HCT116 (cell line): Measurements from ENCODE around the gene PKHD1. TPM values are rescaled to one million over a fixed set of nuclear protein-coding genes. Genes with fewer than 3 reads are reported as not detected.

ENCODE experiments used
- ATAC-seq: fragments of 200-7000 bp; cut with Tn5 transposase; 2 replicates; pipeline ENCODE4 v1.9.1; 2020; ENCODE audit warnings: mild to moderate bottlenecking, moderate library complexity
- BruUV-seq: library from RNA; stranded (reverse); fragments of 400-500 nt; replicated peaks from 2 replicates; lab custom pipeline; 2021; lab: Mats Ljungman, UMichigan
- CTCF ChIA-PET: fragments of 300-600 bp; sonication (Branson Sonifier 250); formaldehyde crosslinking; loops from one replicate; lab custom pipeline; 2021; ENCODE audit warnings: antibody characterized with exemption; lab: Charles Lee
- POLR2A ChIA-PET: fragments of 300-600, 350-600 bp; sonication (Branson Sonifier 250); formaldehyde crosslinking; loops from one replicate; lab custom pipeline; 2021; ENCODE audit warnings: antibody characterized with exemption; lab: Charles Lee
- RAD21 ChIA-PET, 2 experiments: fragments of 300-600 bp; sonication (Branson Sonifier 250); formaldehyde crosslinking; loops; one replicate each; lab custom pipeline; 2023; ENCODE audit warnings: low total read pairs in 2 of 2; ENCODE audit not compliant: uncharacterized antibody in 2 of 2, unreplicated experiment in 2 of 2, low non-redundant PET in 1 of 2; lab: Charles Lee
- DNase-seq: peaks from one replicate; pipeline ENCODE4 v3.0.0-alpha.2; 2010; ENCODE audit warnings: low read depth, low spot score
- H2AFZ ChIP-seq: fragments of 200-600 bp; shearing (Covaris generic), sonication (generic); 2 replicates; pipeline ENCODE4 v1.6.1; 2017; ENCODE audit warnings: low read depth, mixed run types, mixed read lengths, antibody characterized with exemption, low read length; ENCODE audit not compliant: poor library complexity, severe bottlenecking
- H3K27ac ChIP-seq: 2 replicates; pipeline ENCODE4 v1.5.1; 2012; ENCODE audit warnings: low read depth, low read length
- H3K27me3 ChIP-seq: fragments of 200-600 bp; sonication (generic); 2 replicates; pipeline ENCODE4 v1.6.1; 2016; ENCODE audit warnings: mixed run types, low read length, mixed read lengths; ENCODE audit not compliant: insufficient read depth
- H3K36me3 ChIP-seq, 2 experiments: fragments of 200-500 bp in 1 of 2; fragments of 200-600 bp in 1 of 2; sonication (Bioruptor generic) in 1 of 2; sonication (generic) in 1 of 2; 2 replicates each; pipeline versions ENCODE4 v1.5.1 to v1.6.1; 2014 to 2016; ENCODE audit warnings: low read length in 2 of 2, inconsistent platforms in 1 of 2, mixed read lengths in 1 of 2, mixed run types in 1 of 2; ENCODE audit not compliant: insufficient read depth in 2 of 2, control insufficient read depth in 1 of 2
- H3K4me1 ChIP-seq, 2 experiments: fragments of 200-600 bp in 1 of 2; sonication (generic) in 1 of 2; 2 replicates each; pipeline versions ENCODE4 v1.5.1 to v1.6.1; 2012 to 2017; ENCODE audit warnings: low read length in 2 of 2, inconsistent platforms in 1 of 2, mild to moderate bottlenecking in 1 of 2, mixed read lengths in 1 of 2, mixed run types in 1 of 2, moderate library complexity in 1 of 2; ENCODE audit not compliant: insufficient read depth in 2 of 2, control insufficient read depth in 1 of 2
- H3K4me2 ChIP-seq: fragments of 200-600 bp; sonication (generic); 2 replicates; pipeline ENCODE4 v1.6.1; 2017; ENCODE audit warnings: mixed run types, low read length, mixed read lengths
- H3K4me3 ChIP-seq, 2 experiments: fragments of 200-600 bp in 1 of 2; sonication (generic) in 1 of 2; replicated peaks in 1 of 2; 2 replicates each; pipeline ENCODE4 v1.5.1; 2011 to 2016; ENCODE audit warnings: low read length in 2 of 2, control low read depth in 1 of 2, low read depth in 1 of 2, mild to moderate bottlenecking in 1 of 2, mixed read lengths in 1 of 2, mixed run types in 1 of 2
- H3K79me2 ChIP-seq: fragments of 200-600 bp; sonication (generic); 2 replicates; pipeline ENCODE4 v1.6.1; 2017; ENCODE audit warnings: mild to moderate bottlenecking, mixed run types, low read length, moderate library complexity, mixed read lengths; ENCODE audit not compliant: insufficient read depth
- H3K9ac ChIP-seq: fragments of 200-600 bp; sonication (generic); 2 replicates; pipeline ENCODE4 v1.6.1; 2016; ENCODE audit warnings: low read length, mixed read lengths
- H3K9me2 ChIP-seq: fragments of 200-600 bp; sonication (generic), shearing (Covaris generic); 2 replicates; pipeline ENCODE4 v1.6.1; 2017; ENCODE audit warnings: mixed run types, mild to moderate bottlenecking, moderate library complexity; ENCODE audit not compliant: insufficient read depth
- H3K9me3 ChIP-seq, 2 experiments: fragments of 200-500 bp in 1 of 2; fragments of 200-600 bp in 1 of 2; sonication (Bioruptor generic) in 1 of 2; sonication (generic) in 1 of 2; 2 replicates each; pipeline ENCODE4 v1.6.1; 2014 to 2017; ENCODE audit warnings: low read length in 2 of 2, mixed read lengths in 2 of 2, inconsistent platforms in 1 of 2, low read depth in 1 of 2, mild to moderate bottlenecking in 1 of 2, mixed run types in 1 of 2, moderate library complexity in 1 of 2; ENCODE audit not compliant: control insufficient read depth in 1 of 2, insufficient read depth in 1 of 2
- H4K20me1 ChIP-seq: fragments of 200-600 bp; sonication (generic), shearing (Covaris generic); 2 replicates; pipeline ENCODE4 v1.6.1; 2017; ENCODE audit warnings: mixed run types, mild to moderate bottlenecking, moderate library complexity; ENCODE audit not compliant: insufficient read depth
- CEBPB ChIP-seq: IDR thresholded peaks from 2 replicates; pipeline ENCODE4 v1.6.1; 2012; ENCODE audit warnings: low read depth
- EGR1 ChIP-seq: IDR thresholded peaks from 2 replicates; pipeline ENCODE4 v1.6.1; 2012; ENCODE audit warnings: low read depth
- EZH2 ChIP-seq: fragments of 200-600 bp; sonication (generic); IDR thresholded peaks from 2 replicates; pipeline ENCODE4 v1.6.1; 2017; ENCODE audit warnings: antibody characterized with exemption, mixed run types
- EZH2phosphoT487 ChIP-seq: fragments of 200-600 bp; IDR thresholded peaks from 2 replicates; pipeline ENCODE4 v1.6.1; 2018; ENCODE audit warnings: antibody characterized with exemption, borderline replicate concordance
- FOSL1 ChIP-seq: IDR thresholded peaks from 2 replicates; pipeline ENCODE4 v1.6.1; 2012; ENCODE audit warnings: low read depth
- POLR2A ChIP-seq: IDR thresholded peaks from 2 replicates; pipeline ENCODE4 v1.7.0; 2011; ENCODE audit warnings: borderline replicate concordance; ENCODE audit not compliant: insufficient read depth, insufficient read length; ENCODE audit errors: extremely low read depth
- RAD21 ChIP-seq: IDR thresholded peaks from 2 replicates; pipeline ENCODE4 v1.6.1; 2012; ENCODE audit warnings: low read depth, mild to moderate bottlenecking
- SIN3A ChIP-seq: IDR thresholded peaks from 2 replicates; pipeline ENCODE4 v1.6.1; 2012; ENCODE audit warnings: low read depth
- SP1 ChIP-seq: IDR thresholded peaks from 2 replicates; pipeline ENCODE4 v1.6.1; 2012; ENCODE audit warnings: low read depth
- SRF ChIP-seq: IDR thresholded peaks from 2 replicates; pipeline ENCODE4 v1.6.1; 2012; ENCODE audit warnings: low read depth
- TCF7L2 ChIP-seq: IDR thresholded peaks from 2 replicates; pipeline ENCODE4 v1.7.0; 2011; ENCODE audit warnings: borderline replicate concordance, inconsistent platforms; ENCODE audit not compliant: insufficient read depth, insufficient read length; ENCODE audit errors: extremely low read depth
- YY1 ChIP-seq: IDR thresholded peaks from 2 replicates; pipeline ENCODE4 v1.6.1; 2011; ENCODE audit warnings: low read length, low read depth, moderate library complexity, mild to moderate bottlenecking; ENCODE audit not compliant: insufficient replicate concordance; ENCODE audit errors: extremely low read depth
- ZFX ChIP-seq: fragments of 450-650 bp; IDR thresholded peaks from 2 replicates; pipeline ENCODE4 v1.6.1; 2017
- ZNF274 ChIP-seq: fragments of 200-500 bp; sonication (Bioruptor generic); IDR thresholded peaks from 2 replicates; pipeline ENCODE4 v1.6.1; 2014; ENCODE audit warnings: mild to moderate bottlenecking, low read depth, low read length, inconsistent platforms
- intact Hi-C: fragments of 100-400 bp; cut with micrococcal nuclease; formaldehyde crosslinking; loops from 2 replicates; pipeline ENCODE4 v1.10.0; 2022
- total RNA-seq: library from RNA; stranded (reverse); gene quantifications from one replicate; pipeline ENCODE4 v1.2.1, GENCODE V29; 2021; ENCODE audit not compliant: unreplicated experiment
- TF ChIP-seq, protein P1 (sequence below): IDR thresholded peaks from 2 replicates; pipeline ENCODE4 v1.6.1; 2012; ENCODE audit warnings: low read depth
- TF ChIP-seq, protein P2 (sequence below), 3 experiments: fragments of 200-600 bp in 1 of 3; sonication (generic) in 1 of 3; IDR thresholded peaks in 2 of 3; conservative IDR thresholded peaks in 1 of 3; 2 replicates each; pipeline ENCODE4 v1.5.1; 2012 to 2017; ENCODE audit warnings: low read depth in 2 of 3, low read length in 2 of 3, antibody characterized with exemption in 1 of 3, borderline replicate concordance in 1 of 3, control low read depth in 1 of 3, mild to moderate bottlenecking in 1 of 3, mixed read lengths in 1 of 3, mixed run types in 1 of 3, moderate library complexity in 1 of 3; ENCODE audit not compliant: insufficient read depth in 1 of 3
- TF ChIP-seq, protein P3 (sequence below): IDR thresholded peaks from 2 replicates; pipeline ENCODE4 v1.6.1; 2012
- TF ChIP-seq, protein P4 (sequence below): IDR thresholded peaks from 2 replicates; pipeline ENCODE4 v1.6.1; 2012
- TF ChIP-seq, protein P5 (sequence below): IDR thresholded peaks from 2 replicates; pipeline ENCODE4 v1.6.1; 2011; ENCODE audit warnings: mild to moderate bottlenecking, low read length, moderate library complexity; ENCODE audit not compliant: insufficient replicate concordance; ENCODE audit errors: extremely low read depth

PKHD1 gene
- total RNA-seq, 1 experiment from 2014 or later, result not detected

DNA sequence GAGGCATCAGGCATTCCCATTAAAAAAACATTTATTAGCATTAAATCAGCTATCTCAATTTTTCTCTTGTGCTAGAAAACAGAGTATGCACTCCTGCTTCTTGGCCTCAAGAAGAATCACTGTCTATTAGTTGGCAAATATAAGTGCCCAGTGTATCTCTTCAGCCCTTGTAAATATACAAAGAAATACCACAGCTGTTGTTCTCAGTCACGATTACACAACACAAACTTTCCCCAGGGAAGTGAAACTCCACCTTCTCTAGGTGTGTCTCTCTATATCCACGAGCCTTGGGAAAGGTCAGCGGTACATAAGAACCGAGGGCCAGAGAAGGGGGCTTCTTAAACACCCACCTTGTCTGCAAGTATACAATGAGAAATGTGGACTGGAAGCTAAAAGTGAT lies 194.7 kb downstream of the PKHD1 start:
- Histone ChIP-seq H3K27ac (no peak overlapping the region), H3K9ac (no peak overlapping the region), H3K4me2 (no peak overlapping the region), H3K4me1 (no peaks in the 10 kb centered on the region), H3K27me3 (no peaks in the 10 kb centered on the region), H3K79me2 (no peaks in the 10 kb centered on the region), H3K4me3 (no peak overlapping the region), H4K20me1 (no peaks in the 10 kb centered on the region), H3K9me3 (no peaks in the 10 kb centered on the region), H2AFZ (no peak overlapping the region), H3K36me3 (no peaks in the 10 kb centered on the region), H3K9me2 (no peaks in the 10 kb centered on the region)
- ATAC-seq (no peak), DNase-seq (no peak)
- ChIA-PET CTCF (no interaction called here), POLR2A (no interaction called here), RAD21 (no interaction called here)
- intact Hi-C loops, result no loop called here
- TF ChIP-seq EGR1 (no peak), EZH2phosphoT487 (no peak), FOSL1 (no peak), CEBPB (no peak), RAD21 (no peak), SIN3A (no peak), TCF7L2 (no peak), ZNF274 (no peak), SP1 (no peak), SRF (no peak), ZFX (no peak), POLR2A (no peak), EZH2 (no peak), YY1 (no peak)
- TF ChIP-seq, protein P1, sequence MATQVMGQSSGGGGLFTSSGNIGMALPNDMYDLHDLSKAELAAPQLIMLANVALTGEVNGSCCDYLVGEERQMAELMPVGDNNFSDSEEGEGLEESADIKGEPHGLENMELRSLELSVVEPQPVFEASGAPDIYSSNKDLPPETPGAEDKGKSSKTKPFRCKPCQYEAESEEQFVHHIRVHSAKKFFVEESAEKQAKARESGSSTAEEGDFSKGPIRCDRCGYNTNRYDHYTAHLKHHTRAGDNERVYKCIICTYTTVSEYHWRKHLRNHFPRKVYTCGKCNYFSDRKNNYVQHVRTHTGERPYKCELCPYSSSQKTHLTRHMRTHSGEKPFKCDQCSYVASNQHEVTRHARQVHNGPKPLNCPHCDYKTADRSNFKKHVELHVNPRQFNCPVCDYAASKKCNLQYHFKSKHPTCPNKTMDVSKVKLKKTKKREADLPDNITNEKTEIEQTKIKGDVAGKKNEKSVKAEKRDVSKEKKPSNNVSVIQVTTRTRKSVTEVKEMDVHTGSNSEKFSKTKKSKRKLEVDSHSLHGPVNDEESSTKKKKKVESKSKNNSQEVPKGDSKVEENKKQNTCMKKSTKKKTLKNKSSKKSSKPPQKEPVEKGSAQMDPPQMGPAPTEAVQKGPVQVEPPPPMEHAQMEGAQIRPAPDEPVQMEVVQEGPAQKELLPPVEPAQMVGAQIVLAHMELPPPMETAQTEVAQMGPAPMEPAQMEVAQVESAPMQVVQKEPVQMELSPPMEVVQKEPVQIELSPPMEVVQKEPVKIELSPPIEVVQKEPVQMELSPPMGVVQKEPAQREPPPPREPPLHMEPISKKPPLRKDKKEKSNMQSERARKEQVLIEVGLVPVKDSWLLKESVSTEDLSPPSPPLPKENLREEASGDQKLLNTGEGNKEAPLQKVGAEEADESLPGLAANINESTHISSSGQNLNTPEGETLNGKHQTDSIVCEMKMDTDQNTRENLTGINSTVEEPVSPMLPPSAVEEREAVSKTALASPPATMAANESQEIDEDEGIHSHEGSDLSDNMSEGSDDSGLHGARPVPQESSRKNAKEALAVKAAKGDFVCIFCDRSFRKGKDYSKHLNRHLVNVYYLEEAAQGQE, result no peak
- TF ChIP-seq, protein P2, sequence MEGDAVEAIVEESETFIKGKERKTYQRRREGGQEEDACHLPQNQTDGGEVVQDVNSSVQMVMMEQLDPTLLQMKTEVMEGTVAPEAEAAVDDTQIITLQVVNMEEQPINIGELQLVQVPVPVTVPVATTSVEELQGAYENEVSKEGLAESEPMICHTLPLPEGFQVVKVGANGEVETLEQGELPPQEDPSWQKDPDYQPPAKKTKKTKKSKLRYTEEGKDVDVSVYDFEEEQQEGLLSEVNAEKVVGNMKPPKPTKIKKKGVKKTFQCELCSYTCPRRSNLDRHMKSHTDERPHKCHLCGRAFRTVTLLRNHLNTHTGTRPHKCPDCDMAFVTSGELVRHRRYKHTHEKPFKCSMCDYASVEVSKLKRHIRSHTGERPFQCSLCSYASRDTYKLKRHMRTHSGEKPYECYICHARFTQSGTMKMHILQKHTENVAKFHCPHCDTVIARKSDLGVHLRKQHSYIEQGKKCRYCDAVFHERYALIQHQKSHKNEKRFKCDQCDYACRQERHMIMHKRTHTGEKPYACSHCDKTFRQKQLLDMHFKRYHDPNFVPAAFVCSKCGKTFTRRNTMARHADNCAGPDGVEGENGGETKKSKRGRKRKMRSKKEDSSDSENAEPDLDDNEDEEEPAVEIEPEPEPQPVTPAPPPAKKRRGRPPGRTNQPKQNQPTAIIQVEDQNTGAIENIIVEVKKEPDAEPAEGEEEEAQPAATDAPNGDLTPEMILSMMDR (IDR thresholded peaks at IDR 0.05 in 2 of 3, conservative IDR thresholded peaks at IDR 0.05 in 1 of 3; ENCODE audit: borderline replicate concordance in 1 of 3, insufficient read depth in 1 of 3, low read depth in 2 of 3, low read length in 2 of 3), result no peak
- TF ChIP-seq, protein P3, sequence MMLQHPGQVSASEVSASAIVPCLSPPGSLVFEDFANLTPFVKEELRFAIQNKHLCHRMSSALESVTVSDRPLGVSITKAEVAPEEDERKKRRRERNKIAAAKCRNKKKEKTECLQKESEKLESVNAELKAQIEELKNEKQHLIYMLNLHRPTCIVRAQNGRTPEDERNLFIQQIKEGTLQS, result no peak
- TF ChIP-seq, protein P4, sequence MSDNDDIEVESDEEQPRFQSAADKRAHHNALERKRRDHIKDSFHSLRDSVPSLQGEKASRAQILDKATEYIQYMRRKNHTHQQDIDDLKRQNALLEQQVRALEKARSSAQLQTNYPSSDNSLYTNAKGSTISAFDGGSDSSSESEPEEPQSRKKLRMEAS, result no peak
- TF ChIP-seq, protein P5, sequence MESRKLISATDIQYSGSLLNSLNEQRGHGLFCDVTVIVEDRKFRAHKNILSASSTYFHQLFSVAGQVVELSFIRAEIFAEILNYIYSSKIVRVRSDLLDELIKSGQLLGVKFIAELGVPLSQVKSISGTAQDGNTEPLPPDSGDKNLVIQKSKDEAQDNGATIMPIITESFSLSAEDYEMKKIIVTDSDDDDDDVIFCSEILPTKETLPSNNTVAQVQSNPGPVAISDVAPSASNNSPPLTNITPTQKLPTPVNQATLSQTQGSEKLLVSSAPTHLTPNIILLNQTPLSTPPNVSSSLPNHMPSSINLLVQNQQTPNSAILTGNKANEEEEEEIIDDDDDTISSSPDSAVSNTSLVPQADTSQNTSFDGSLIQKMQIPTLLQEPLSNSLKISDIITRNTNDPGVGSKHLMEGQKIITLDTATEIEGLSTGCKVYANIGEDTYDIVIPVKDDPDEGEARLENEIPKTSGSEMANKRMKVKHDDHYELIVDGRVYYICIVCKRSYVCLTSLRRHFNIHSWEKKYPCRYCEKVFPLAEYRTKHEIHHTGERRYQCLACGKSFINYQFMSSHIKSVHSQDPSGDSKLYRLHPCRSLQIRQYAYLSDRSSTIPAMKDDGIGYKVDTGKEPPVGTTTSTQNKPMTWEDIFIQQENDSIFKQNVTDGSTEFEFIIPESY, result no peak
- BruUV-seq, result no TSS peak
